HepG2 (cell line): ENCODE data around the gene CAMK2D. TPM values are rescaled to one million over a fixed set of nuclear protein-coding genes. Genes with fewer than 3 reads are reported as not detected.

ENCODE experiments used
- ATAC-seq: fragments of 200-7000 bp; cut with Tn5 transposase; 3 replicates; pipeline ENCODE4 v1.9.1; 2020; ENCODE audit warnings: mild to moderate bottlenecking, moderate library complexity
- BruUV-seq: library from RNA; stranded (reverse); fragments of 400-500 nt; replicated peaks from 2 replicates; lab custom pipeline; 2021; lab: Mats Ljungman, UMichigan
- CTCF ChIA-PET: fragments of 300-600 bp; formaldehyde crosslinking; extraction: SDS; loops from one replicate; lab custom pipeline; 2021; ENCODE audit warnings: low total read pairs, inconsistent platforms, low intra/inter-chr PET ratio; lab: Yijun Ruan, JAX
- POLR2A ChIA-PET: fragments of 350-600 bp; sonication (Branson Sonifier 250); formaldehyde crosslinking; loops from one replicate; lab custom pipeline; 2020; ENCODE audit warnings: antibody characterized with exemption, inconsistent platforms; lab: Yijun Ruan, JAX
- DNase-seq: peaks from one replicate; pipeline ENCODE4 v3.0.0-alpha.2; 2015; ENCODE audit warnings: low spot score
- FAIRE-seq: peaks from 3 replicates; lab custom pipeline; 2011; peaks lifted over from hg19 to GRCh38; lab: Jason Lieb, UNC
- H2AFZ ChIP-seq: one replicate; pipeline ENCODE4 v1.6.1; 2011; ENCODE audit warnings: low read length, inconsistent platforms
- H3K27ac ChIP-seq: fragments of 300-600 bp; 3 replicates; pipeline ENCODE4 v1.8.0; 2011; ENCODE audit warnings: mixed run types, mild to moderate bottlenecking, mixed read lengths, low read length, inconsistent platforms; ENCODE audit not compliant: insufficient read depth; ENCODE audit errors: extremely low read length
- H3K27me3 ChIP-seq, 2 experiments: fragments of 200-600 bp in 1 of 2; 2 replicates in 1 of 2; 3 replicates in 1 of 2; pipeline versions ENCODE4 v1.6.0 to v1.8.0; 2011; ENCODE audit warnings: low read length in 2 of 2, mild to moderate bottlenecking in 2 of 2, moderate library complexity in 2 of 2, inconsistent platforms in 1 of 2; ENCODE audit not compliant: insufficient read depth in 2 of 2, control insufficient read depth in 1 of 2
- H3K36me3 ChIP-seq, 2 experiments: fragments of 200-600 bp in 1 of 2; replicated peaks in 1 of 2; 2 replicates in 1 of 2; 3 replicates in 1 of 2; pipeline versions ENCODE4 v1.5.1 to v1.8.0; 2011; ENCODE audit warnings: low read length in 2 of 2, inconsistent platforms in 1 of 2; ENCODE audit not compliant: insufficient read depth in 2 of 2, control insufficient read depth in 1 of 2
- H3K4me1 ChIP-seq: 2 replicates; pipeline ENCODE4 v1.5.1; 2012; ENCODE audit warnings: low read length, inconsistent platforms; ENCODE audit not compliant: insufficient read depth
- H3K4me2 ChIP-seq: 2 replicates; pipeline ENCODE4 v1.6.0; 2011; ENCODE audit warnings: low read depth, low read length, inconsistent platforms
- H3K4me3 ChIP-seq, 3 experiments: fragments of 200-600 bp in 1 of 3; sonication (generic), shearing (Covaris generic) in 1 of 3; replicated peaks in 1 of 3; 2 replicates each; pipeline ENCODE4 v1.5.1; 2011 to 2016; ENCODE audit warnings: low read length in 3 of 3, inconsistent platforms in 2 of 3, low read depth in 2 of 3, mild to moderate bottlenecking in 2 of 3, control low read depth in 1 of 3, mixed read lengths in 1 of 3; ENCODE audit not compliant: insufficient read depth in 1 of 3
- H3K79me2 ChIP-seq: one replicate; pipeline ENCODE4 v1.6.1; 2011; ENCODE audit warnings: low read length, inconsistent platforms; ENCODE audit not compliant: insufficient read depth
- H3K9ac ChIP-seq: 2 replicates; pipeline ENCODE4 v1.6.0; 2011; ENCODE audit warnings: mild to moderate bottlenecking, low read depth, low read length, inconsistent platforms; ENCODE audit not compliant: insufficient read depth
- H3K9me3 ChIP-seq: 2 replicates; pipeline ENCODE4 v1.5.1; 2012; ENCODE audit warnings: mild to moderate bottlenecking, low read length
- H4K20me1 ChIP-seq: 2 replicates; pipeline ENCODE4 v1.6.0; 2011; ENCODE audit warnings: inconsistent platforms, mild to moderate bottlenecking, low read length, moderate library complexity; ENCODE audit not compliant: insufficient read depth
- AGO2 ChIP-seq: fragments of 200-400 bp; formaldehyde crosslinking; optimal IDR thresholded peaks from 2 replicates; pipeline ENCODE3; 2017; ENCODE audit warnings: mild to moderate bottlenecking, low read depth, low read length, moderate library complexity
- MAFF ChIP-seq: IDR thresholded peaks from 2 replicates; pipeline ENCODE4 v1.6.1; 2011; ENCODE audit warnings: low read depth, low read length, improper control_type of control experiment
- MAFK ChIP-seq, 2 experiments: IDR thresholded peaks in 1 of 2; conservative IDR thresholded peaks in 1 of 2; 2 replicates each; pipeline ENCODE4 v1.6.1; 2011; ENCODE audit warnings: improper control_type of control experiment in 2 of 2, low read length in 2 of 2
- MXD4 ChIP-seq: IDR thresholded peaks from 2 replicates; pipeline ENCODE4 v1.6.1; 2016; ENCODE audit warnings: mild to moderate bottlenecking, missing biosample characterization, missing genetic modification reagents
- NR2F1 ChIP-seq, 2 experiments: fragments of 450-650 bp in 1 of 2; formaldehyde crosslinking in 1 of 2; IDR thresholded peaks; 2 replicates each; pipeline versions ENCODE4 v1.5.0 to v1.6.1; 2016 to 2020; ENCODE audit warnings: mild to moderate bottlenecking in 1 of 2, missing compliant biosample characterization in 1 of 2, missing genetic modification reagents in 1 of 2, moderate library complexity in 1 of 2
- PRMT3 ChIP-seq: sonication (generic); formaldehyde crosslinking; IDR thresholded peaks from 2 replicates; pipeline ENCODE4 v1.8.1; 2022; ENCODE audit warnings: low read depth, mild to moderate bottlenecking, moderate library complexity, missing genetic modification reagents, borderline replicate concordance
- SMARCE1 ChIP-seq: fragments of 450-650 bp; IDR thresholded peaks from 2 replicates; pipeline ENCODE4 v1.6.1; 2017; ENCODE audit warnings: borderline replicate concordance
- YY1 ChIP-seq: IDR thresholded peaks from 2 replicates; pipeline ENCODE4 v1.6.1; 2011; ENCODE audit warnings: low read length, low read depth, moderate library complexity, mild to moderate bottlenecking; ENCODE audit not compliant: insufficient read depth, insufficient replicate concordance
- ZNF484 ChIP-seq: sonication (generic); formaldehyde crosslinking; IDR thresholded peaks from 2 replicates; pipeline ENCODE4 v1.5.1; 2020; ENCODE audit warnings: mild to moderate bottlenecking, low read depth, missing genetic modification reagents, borderline replicate concordance
- WGBS: methylation state at CpG from one replicate; pipeline ENCODE4 v1.1.6; 2017; ENCODE audit warnings: low lambda C conversion rate; 5-methylcytosine and 5-hydroxymethylcytosine counted together
- in situ Hi-C: cut with HindIII; loops from 2 replicates; pipeline ENCODE4 v1.10.0; 2017; ENCODE audit warnings: low pct_unique_long_range_greater_than_20kb; ENCODE audit not compliant: extremely low pct_ligation_motif_present
- intact Hi-C: fragments of 100-400 bp; cut with micrococcal nuclease; formaldehyde crosslinking; loops from one replicate; pipeline ENCODE4 v1.10.0; 2022; ENCODE audit not compliant: unreplicated experiment
- polyA plus RNA-seq, 8 experiments: library from polyadenylated mRNA; depleted of rRNA in 3 of 8; stranded (reverse) in 7 of 8; unstranded in 1 of 8; fragments of >200 nt; fragmentation: Illumina TruSeq in 4 of 8; extraction: Trizol in 4 of 8; gene quantifications; 2 replicates each; pipeline versions ENCODE4 v1.2.1 to v1.2.3, GENCODE V29; 2011 to 2016; ENCODE audit warnings: low read depth in 4 of 8, missing spikeins in 1 of 8, mixed read lengths in 1 of 8; ENCODE audit not compliant: insufficient read depth in 1 of 8
- total RNA-seq, 5 experiments: library from RNA; depleted of rRNA; stranded (reverse); fragments of >200 nt; fragmentation: Illumina TruSeq; extraction: Trizol; gene quantifications; 2 replicates each; pipeline ENCODE4 v1.2.3, GENCODE V29; 2016; ENCODE audit warnings: low read depth in 1 of 5
- TF ChIP-seq, protein P1 (sequence below): IDR thresholded peaks from 2 replicates; pipeline ENCODE4 v1.6.1; 2012; ENCODE audit warnings: low read length, improper control_type of control experiment

Gene CAMK2D
- total and polyA plus RNA-seq, 2 of the 13 experiments (the other 11 are each of a cell fraction or from before 2014, with no cell fraction given): 18.0 to 65.4 TPM

GRCh38 chr4:113732967-113733527 is 28.5 kb downstream of the CAMK2D start:
- in situ Hi-C loops (no loop called here), intact Hi-C loops (no loop called here)
- Histone ChIP-seq H3K9me3 (no peaks in the 10 kb centered on the region), H3K4me2 (no peak overlapping the region), H4K20me1 (no peaks in the 10 kb centered on the region), H3K4me1 (peaks cover 8% of the 10 kb centered on the region), H3K4me3 (no peak overlapping the region), H3K36me3 (no peaks in the 10 kb centered on the region), H3K79me2 (peaks cover 22% of the 10 kb centered on the region), H3K27ac (no peak overlapping the region), H3K27me3 (no peaks in the 10 kb centered on the region), H3K9ac (no peak overlapping the region), H2AFZ (no peak overlapping the region)
- DNase-seq: no peak
- POLR2A ChIA-PET: no interaction called here
- no peak for ATAC-seq
- WGBS: 85% methylated on average over 1 of the region's 1 CpG
- CTCF ChIA-PET: no interaction called here
- peak; percentile 87 to 95 for TF ChIP-seq MAFK (conservative IDR thresholded peaks at IDR 0.05 in 1 of 2, IDR thresholded peaks at IDR 0.05 in 1 of 2; ENCODE audit: low read length in 2 of 2)
- peak; percentile 90 for TF ChIP-seq MAFF
- TF ChIP-seq ZNF484 (CRISPR knock-in tag): no peak
- no TSS peak for BruUV-seq
- no peak for FAIRE-seq

DNA sequence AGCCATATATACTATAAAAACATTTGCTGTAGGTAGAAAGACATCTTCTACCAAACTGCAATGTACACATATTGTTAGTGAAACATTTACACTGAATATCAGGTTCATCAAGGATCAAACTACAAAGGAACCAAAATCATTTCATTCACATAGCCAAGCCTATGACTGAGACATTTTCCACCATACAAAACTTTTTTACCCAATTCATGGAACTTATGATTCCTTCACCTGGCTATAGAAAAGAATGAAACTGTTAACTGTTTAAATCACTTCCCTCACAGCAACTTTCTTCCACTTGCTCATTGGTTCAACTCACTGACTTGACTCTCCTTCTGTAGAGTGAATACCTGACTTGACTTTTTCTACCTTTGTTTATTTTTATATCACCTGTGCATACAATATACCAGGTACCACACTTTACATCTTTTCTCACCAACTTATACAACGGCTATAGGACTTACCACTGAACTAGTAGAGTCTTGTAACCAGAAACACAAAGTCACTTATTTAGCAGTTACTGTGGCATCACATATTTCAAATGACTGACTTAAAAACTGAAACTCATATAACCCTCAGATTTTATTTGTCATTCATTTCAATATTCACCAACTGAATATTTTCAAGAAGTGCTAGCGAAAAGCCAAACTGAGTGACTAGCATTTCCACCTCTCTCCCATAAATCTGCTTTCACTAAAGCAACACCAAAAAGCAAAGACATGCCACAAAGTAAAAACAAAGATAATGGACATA is 30.9 kb downstream of the CAMK2D start:
- H2AFZ ChIP-seq: no peak overlapping the region
- WGBS: 96% methylated on average over 2 of the region's 2 CpGs
- in situ Hi-C loops: no loop called here
- H3K9ac ChIP-seq: no peak overlapping the region
- CTCF ChIA-PET: no interaction called here
- H3K4me2 ChIP-seq: no peak overlapping the region
- H3K36me3 ChIP-seq: no peaks in the 10 kb centered on the region
- H3K4me3 ChIP-seq: no peak overlapping the region
- H3K9me3 ChIP-seq: no peaks in the 10 kb centered on the region
- peaks cover 31% of the 10 kb centered on the region for H3K79me2 ChIP-seq
- FAIRE-seq: peak; percentile 12
- intact Hi-C loops: no loop called here
- BruUV-seq: no TSS peak
- ATAC-seq: no peak
- POLR2A ChIA-PET: no interaction called here
- H3K4me1 ChIP-seq: peaks cover 21% of the 10 kb centered on the region
- H3K27ac ChIP-seq: no peak overlapping the region
- DNase-seq: no peak
- H4K20me1 ChIP-seq: no peaks in the 10 kb centered on the region
- no peaks in the 10 kb centered on the region for H3K27me3 ChIP-seq
- no peak for TF ChIP-seq MXD4 (CRISPR knock-in tag)
- no peak for TF ChIP-seq SMARCE1
- TF ChIP-seq NR2F1 (CRISPR knock-in tag; IDR thresholded peaks at IDR 0.05): no peak
- no peak for TF ChIP-seq AGO2
- TF ChIP-seq PRMT3 (CRISPR knock-in tag): no peak
- TF ChIP-seq, protein P1, sequence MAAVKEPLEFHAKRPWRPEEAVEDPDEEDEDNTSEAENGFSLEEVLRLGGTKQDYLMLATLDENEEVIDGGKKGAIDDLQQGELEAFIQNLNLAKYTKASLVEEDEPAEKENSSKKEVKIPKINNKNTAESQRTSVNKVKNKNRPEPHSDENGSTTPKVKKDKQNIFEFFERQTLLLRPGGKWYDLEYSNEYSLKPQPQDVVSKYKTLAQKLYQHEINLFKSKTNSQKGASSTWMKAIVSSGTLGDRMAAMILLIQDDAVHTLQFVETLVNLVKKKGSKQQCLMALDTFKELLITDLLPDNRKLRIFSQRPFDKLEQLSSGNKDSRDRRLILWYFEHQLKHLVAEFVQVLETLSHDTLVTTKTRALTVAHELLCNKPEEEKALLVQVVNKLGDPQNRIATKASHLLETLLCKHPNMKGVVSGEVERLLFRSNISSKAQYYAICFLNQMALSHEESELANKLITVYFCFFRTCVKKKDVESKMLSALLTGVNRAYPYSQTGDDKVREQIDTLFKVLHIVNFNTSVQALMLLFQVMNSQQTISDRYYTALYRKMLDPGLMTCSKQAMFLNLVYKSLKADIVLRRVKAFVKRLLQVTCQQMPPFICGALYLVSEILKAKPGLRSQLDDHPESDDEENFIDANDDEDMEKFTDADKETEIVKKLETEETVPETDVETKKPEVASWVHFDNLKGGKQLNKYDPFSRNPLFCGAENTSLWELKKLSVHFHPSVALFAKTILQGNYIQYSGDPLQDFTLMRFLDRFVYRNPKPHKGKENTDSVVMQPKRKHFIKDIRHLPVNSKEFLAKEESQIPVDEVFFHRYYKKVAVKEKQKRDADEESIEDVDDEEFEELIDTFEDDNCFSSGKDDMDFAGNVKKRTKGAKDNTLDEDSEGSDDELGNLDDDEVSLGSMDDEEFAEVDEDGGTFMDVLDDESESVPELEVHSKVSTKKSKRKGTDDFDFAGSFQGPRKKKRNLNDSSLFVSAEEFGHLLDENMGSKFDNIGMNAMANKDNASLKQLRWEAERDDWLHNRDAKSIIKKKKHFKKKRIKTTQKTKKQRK: no peak
- no peak for TF ChIP-seq YY1
